CD14-positive monocyte (primary cell): ENCODE results near the gene CDC14A. TPM values are rescaled to one million over a fixed set of nuclear protein-coding genes. Genes with fewer than 3 reads are reported as not detected.

Experiments
- DNase-seq, 3 donors: peaks; one replicate each; pipeline ENCODE4 v3.0.0-alpha.2; 2011 to 2022
- H2AFZ ChIP-seq: 2 replicates; pipeline ENCODE4 v1.6.0; 2012; ENCODE audit warnings: mild to moderate bottlenecking, low read depth, low read length, inconsistent platforms; ENCODE audit not compliant: insufficient read depth, poor library complexity, severe bottlenecking
- H3K27ac ChIP-seq, 2 donors: 1 replicate in 1 of 2; 2 replicates in 1 of 2; pipeline ENCODE4 v1.5.1; 2012 to 2013; ENCODE audit warnings: low read length in 2 of 2, control low read depth in 1 of 2, inconsistent platforms in 1 of 2, low read depth in 1 of 2, mild to moderate bottlenecking in 1 of 2
- H3K27me3 ChIP-seq, 2 donors: one replicate each; pipeline versions ENCODE4 v1.6.0 to v1.6.1; 2011 to 2013; ENCODE audit warnings: low read length in 2 of 2; ENCODE audit not compliant: control insufficient read depth in 2 of 2, insufficient read depth in 2 of 2
- H3K36me3 ChIP-seq, 2 donors: replicated peaks in 1 of 2; 1 replicate in 1 of 2; 2 replicates in 1 of 2; pipeline versions ENCODE4 v1.5.1 to v1.6.1; 2012 to 2013; ENCODE audit warnings: low read length in 2 of 2, control low read depth in 1 of 2, inconsistent platforms in 1 of 2, mild to moderate bottlenecking in 1 of 2; ENCODE audit not compliant: insufficient read depth in 2 of 2, control insufficient read depth in 1 of 2
- H3K4me1 ChIP-seq, 2 donors: 1 replicate in 1 of 2; 2 replicates in 1 of 2; pipeline versions ENCODE4 v1.5.1 to v1.6.1; 2012 to 2013; ENCODE audit warnings: low read length in 2 of 2, control low read depth in 1 of 2, inconsistent platforms in 1 of 2, mild to moderate bottlenecking in 1 of 2, moderate library complexity in 1 of 2; ENCODE audit not compliant: insufficient read depth in 2 of 2, control insufficient read depth in 1 of 2
- H3K4me2 ChIP-seq: replicated peaks from 2 replicates; pipeline ENCODE3; 2012; ENCODE audit warnings: low read length, moderate library complexity, mild to moderate bottlenecking; ENCODE audit not compliant: poor library complexity, severe bottlenecking; ENCODE audit errors: extremely low read depth
- H3K4me3 ChIP-seq, 3 experiments: fragments of 200-600 bp in 1 of 3; sonication (generic) in 1 of 3; replicated peaks in 1 of 3; 1 replicate in 2 of 3; 2 replicates in 1 of 3; pipeline ENCODE4 v1.5.1; 2011 to 2013; ENCODE audit warnings: low read length in 3 of 3, mild to moderate bottlenecking in 3 of 3, control low read depth in 2 of 3, low read depth in 2 of 3, inconsistent platforms in 1 of 3, moderate library complexity in 1 of 3
- H3K79me2 ChIP-seq: 2 replicates; pipeline ENCODE4 v1.6.0; 2012; ENCODE audit warnings: mild to moderate bottlenecking, control low read depth, inconsistent platforms, low read length, moderate library complexity; ENCODE audit not compliant: insufficient read depth
- H3K9ac ChIP-seq: 2 replicates; pipeline ENCODE4 v1.6.0; 2017; ENCODE audit warnings: low read length, mild to moderate bottlenecking; ENCODE audit not compliant: insufficient read depth, poor library complexity, severe bottlenecking
- H3K9me3 ChIP-seq, 2 donors: replicated peaks in 1 of 2; 1 replicate in 1 of 2; 2 replicates in 1 of 2; pipeline versions ENCODE4 v1.5.1 to v1.6.1; 2012 to 2013; ENCODE audit warnings: low read length in 2 of 2, control low read depth in 1 of 2; ENCODE audit not compliant: control insufficient read depth in 1 of 2, insufficient read depth in 1 of 2
- H4K20me1 ChIP-seq: 2 replicates; pipeline ENCODE4 v1.6.0; 2012; ENCODE audit warnings: mild to moderate bottlenecking, low read length, control low read depth, moderate library complexity; ENCODE audit not compliant: insufficient read depth
- H3K27ac Mint-ChIP-seq, 7 donors: one replicate each; pipeline ENCODE4 v1.8.0; 2020; ENCODE audit warnings: mild to moderate bottlenecking in 7 of 7, mixed read lengths in 7 of 7, moderate library complexity in 6 of 7, inconsistent platforms in 2 of 7
- H3K27me3 Mint-ChIP-seq, 3 donors: one replicate each; pipeline ENCODE4 v1.8.0; 2021 to 2022; ENCODE audit warnings: low read depth in 3 of 3, mild to moderate bottlenecking in 3 of 3, mixed read lengths in 3 of 3, moderate library complexity in 3 of 3, inconsistent platforms in 1 of 3
- H3K36me3 Mint-ChIP-seq, 2 donors: one replicate each; pipeline ENCODE4 v1.8.0; 2020; ENCODE audit warnings: mixed read lengths in 2 of 2, inconsistent platforms in 1 of 2, mild to moderate bottlenecking in 1 of 2
- H3K4me1 Mint-ChIP-seq: one replicate; pipeline ENCODE4 v1.8.0; 2020; ENCODE audit warnings: mild to moderate bottlenecking, mixed read lengths
- H3K4me3 Mint-ChIP-seq, 2 donors: one replicate each; pipeline ENCODE4 v1.8.0; 2020; ENCODE audit warnings: mild to moderate bottlenecking in 2 of 2, mixed read lengths in 2 of 2, moderate library complexity in 1 of 2
- H3K9me3 Mint-ChIP-seq, 7 donors: one replicate each; pipeline ENCODE4 v1.8.0; 2020 to 2022; ENCODE audit warnings: mixed read lengths in 7 of 7, mild to moderate bottlenecking in 6 of 7, moderate library complexity in 6 of 7, inconsistent platforms in 2 of 7
- WGBS: methylation state at CpG from one replicate; pipeline ENCODE4 v1.1.5; 2013; ENCODE audit warnings: missing lambda C conversion rate; ENCODE audit not compliant: insufficient coverage; 5-methylcytosine and 5-hydroxymethylcytosine counted together
- intact Hi-C, 2 donors: fragments of 100-400 bp; cut with micrococcal nuclease; formaldehyde crosslinking; loops; one replicate each; pipeline versions ENCODE4 v1.15.0 to v1.15.1; 2023
- polyA plus RNA-seq, 3 donors: library from polyadenylated mRNA; depleted of rRNA in 1 of 3; unstranded in 2 of 3; stranded (reverse) in 1 of 3; fragments of 300-500 nt in 2 of 3; fragments of >200 nt in 1 of 3; fragmentation: Illumina TruSeq in 2 of 3; gene quantifications; 1 replicate in 2 of 3; 2 replicates in 1 of 3; pipeline ENCODE4 v1.2.3, GENCODE V29; 2012 to 2021
- TF ChIP-seq, protein P1 (sequence below): fragments of 200-600 bp; IDR thresholded peaks from one replicate; pipeline ENCODE4 v1.8.0; 2022; ENCODE audit warnings: antibody characterized with exemption, mild to moderate bottlenecking

CDC14A gene
- polyA plus RNA-seq, 3 donors, result 4.2 to 9.2 (median 6.1) TPM

DNA sequence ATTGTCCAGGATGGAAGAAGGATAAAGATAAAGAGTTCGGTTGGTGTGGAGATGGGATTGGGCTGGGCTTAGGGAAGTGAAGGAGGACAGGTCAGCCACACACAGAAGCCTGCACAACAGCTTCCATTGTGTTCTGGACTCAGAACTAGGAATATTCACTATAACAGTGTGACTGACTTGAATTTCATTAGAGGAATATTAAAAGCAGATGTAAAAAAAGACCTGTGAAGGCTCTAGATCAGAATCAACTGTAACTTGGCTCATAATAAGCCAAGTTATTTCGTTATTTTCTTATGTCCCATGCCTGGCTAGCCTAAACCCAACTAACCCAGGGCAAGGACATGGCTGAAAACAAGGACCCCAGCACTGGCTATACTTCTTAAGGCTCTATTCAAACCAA lies 129.0 kb downstream of the CDC14A start:
- Mint-ChIP-seq H3K36me3 (peaks cover 41 to 47% of the 10 kb centered on the region in 2 donors), H3K4me1 (peaks cover 5% of the 10 kb centered on the region), H3K4me3 (no peak overlapping the region), H3K27ac (peak overlapping the region in 2 of 7 donors; percentile 8 to 55), H3K9me3 (no peaks in the 10 kb centered on the region), H3K27me3 (peaks cover 0 to 4% (median 0%) of the 10 kb centered on the region in 3 donors)
- TF ChIP-seq, protein P1, sequence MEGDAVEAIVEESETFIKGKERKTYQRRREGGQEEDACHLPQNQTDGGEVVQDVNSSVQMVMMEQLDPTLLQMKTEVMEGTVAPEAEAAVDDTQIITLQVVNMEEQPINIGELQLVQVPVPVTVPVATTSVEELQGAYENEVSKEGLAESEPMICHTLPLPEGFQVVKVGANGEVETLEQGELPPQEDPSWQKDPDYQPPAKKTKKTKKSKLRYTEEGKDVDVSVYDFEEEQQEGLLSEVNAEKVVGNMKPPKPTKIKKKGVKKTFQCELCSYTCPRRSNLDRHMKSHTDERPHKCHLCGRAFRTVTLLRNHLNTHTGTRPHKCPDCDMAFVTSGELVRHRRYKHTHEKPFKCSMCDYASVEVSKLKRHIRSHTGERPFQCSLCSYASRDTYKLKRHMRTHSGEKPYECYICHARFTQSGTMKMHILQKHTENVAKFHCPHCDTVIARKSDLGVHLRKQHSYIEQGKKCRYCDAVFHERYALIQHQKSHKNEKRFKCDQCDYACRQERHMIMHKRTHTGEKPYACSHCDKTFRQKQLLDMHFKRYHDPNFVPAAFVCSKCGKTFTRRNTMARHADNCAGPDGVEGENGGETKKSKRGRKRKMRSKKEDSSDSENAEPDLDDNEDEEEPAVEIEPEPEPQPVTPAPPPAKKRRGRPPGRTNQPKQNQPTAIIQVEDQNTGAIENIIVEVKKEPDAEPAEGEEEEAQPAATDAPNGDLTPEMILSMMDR, result no peak
- Histone ChIP-seq H3K27me3 (no peaks in the 10 kb centered on the region), H3K4me1 (peaks cover 0 to 5% of the 10 kb centered on the region in 2 donors), H3K4me2 (no peak overlapping the region), H3K4me3 (no peak overlapping the region), H3K36me3 (peaks cover 28 to 72% of the 10 kb centered on the region in 2 donors), H3K79me2 (no peaks in the 10 kb centered on the region), H2AFZ (no peak overlapping the region), H3K9ac (no peak overlapping the region), H3K27ac (no peak overlapping the region), H3K9me3 (no peaks in the 10 kb centered on the region), H4K20me1 (no peaks in the 10 kb centered on the region)
- DNase-seq, result no peak
- WGBS, result 100% methylated on average over 2 of the region's 2 CpGs
- intact Hi-C loops, result loop anchor here in 1 of 2 donors (10.0 kb wide), 1 partner anchor 63 kb away; no protein-coding TSS in a partner anchor

DNA sequence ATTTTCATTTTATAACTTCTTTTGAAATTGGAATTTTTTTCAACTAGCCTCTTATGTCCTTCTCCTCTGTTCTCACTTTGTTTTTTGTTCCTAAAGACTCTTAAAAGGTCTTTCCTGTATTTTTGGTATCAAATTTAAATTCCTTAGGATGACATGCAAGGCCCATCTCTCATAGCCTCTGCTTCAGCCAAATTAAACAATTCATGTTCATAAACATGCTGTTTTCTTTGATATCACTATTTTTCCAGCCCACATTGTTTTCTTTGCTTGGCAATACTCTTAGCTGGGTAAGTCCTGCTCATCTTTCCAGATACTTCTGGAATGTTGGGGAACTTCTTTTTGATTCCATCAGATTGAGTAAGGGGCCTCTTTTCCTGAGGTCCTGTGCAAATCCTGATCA lies 129.9 kb downstream of the CDC14A start:
- peaks cover 41 to 47% of the 10 kb centered on the region in 2 donors for H3K36me3 Mint-ChIP-seq

More for the DNA sequence above, 129.9 kb downstream of the CDC14A start:
- no peak overlapping the region for H3K4me3 Mint-ChIP-seq
- Histone ChIP-seq H3K79me2 (no peaks in the 10 kb centered on the region), H3K36me3 (peaks cover 26 to 73% of the 10 kb centered on the region in 2 donors), H3K9ac (no peak overlapping the region), H3K4me1 (peaks cover 0 to 5% of the 10 kb centered on the region in 2 donors), H3K27ac (no peak overlapping the region), H3K4me2 (no peak overlapping the region), H3K9me3 (no peaks in the 10 kb centered on the region), H4K20me1 (no peaks in the 10 kb centered on the region), H3K27me3 (no peaks in the 10 kb centered on the region), H3K4me3 (no peak overlapping the region), H2AFZ (no peak overlapping the region)
- H3K4me1 Mint-ChIP-seq, result peaks cover 5% of the 10 kb centered on the region
- peaks cover 0 to 3% (median 0%) of the 10 kb centered on the region in 3 donors for H3K27me3 Mint-ChIP-seq
- H3K9me3 Mint-ChIP-seq, result no peaks in the 10 kb centered on the region
- no peak for DNase-seq
- H3K27ac Mint-ChIP-seq, result peak overlapping the region in 1 of 7 donors; percentile 47
- intact Hi-C loops, result loop anchor here in 1 of 2 donors (10.0 kb wide), 1 partner anchor 63 kb away; no protein-coding TSS in a partner anchor
- TF ChIP-seq, protein P1, result no peak
